ENCODE measurements around the gene DUS4L.

Gene DUS4L

GRCh38 chr7:107581387-107582013 is 17.7 kb downstream of the DUS4L start:
- Histone ChIP-seq H3K4me1 (ENCODE audit: control insufficient read depth, low read depth, low read length) (peaks cover 2% of the 10 kb centered on the region), H3K9me3 (ENCODE audit: control insufficient read depth, low read depth, low read length) (no peaks in the 10 kb centered on the region), H3K27me3 (ENCODE audit: control insufficient read depth, insufficient read depth, low read length) (peaks cover 6% of the 10 kb centered on the region), H3K27ac (ENCODE audit: low read length) (no peak overlapping the region), H3K36me3 (ENCODE audit: control insufficient read depth, low read depth, low read length) (peaks cover 8% of the 10 kb centered on the region), H3K9ac (ENCODE audit: low read length) (no peak overlapping the region), H3K4me3 (ENCODE audit: low read length) (no peak overlapping the region)

- Histone ChIP-seq H3K27ac (ENCODE audit: low read length) (no peak overlapping the region), H3K9me3 (ENCODE audit: control insufficient read depth, low read depth, low read length) (no peaks in the 10 kb centered on the region), H3K4me1 (ENCODE audit: control insufficient read depth, low read depth, low read length) (peaks cover 2% of the 10 kb centered on the region), H3K36me3 (ENCODE audit: control insufficient read depth, low read depth, low read length) (no peaks in the 10 kb centered on the region), H3K27me3 (ENCODE audit: control insufficient read depth, insufficient read depth, low read length) (peaks cover 6% of the 10 kb centered on the region), H3K4me3 (ENCODE audit: low read length) (no peak overlapping the region), H3K9ac (ENCODE audit: low read length) (no peak overlapping the region)
Observed at GRCh38 chr7:107582875-107583274, 19.1 kb downstream of the DUS4L start.

- no peak overlapping the region for H3K27ac ChIP-seq (ENCODE audit: low read length)
- peaks cover 6% of the 10 kb centered on the region for H3K27me3 ChIP-seq (ENCODE audit: control insufficient read depth, insufficient read depth, low read length)
- no peak overlapping the region for H3K4me3 ChIP-seq (ENCODE audit: low read length)
- no peaks in the 10 kb centered on the region for H3K36me3 ChIP-seq (ENCODE audit: control insufficient read depth, low read depth, low read length)
- peaks cover 2% of the 10 kb centered on the region for H3K4me1 ChIP-seq (ENCODE audit: control insufficient read depth, low read depth, low read length)
- no peaks in the 10 kb centered on the region for H3K9me3 ChIP-seq (ENCODE audit: control insufficient read depth, low read depth, low read length)
- no peak overlapping the region for H3K9ac ChIP-seq (ENCODE audit: low read length)
Observed at GRCh38 chr7:107584716-107585115, 20.9 kb downstream of the DUS4L start.

GRCh38 chr7:107588529-107589130 is 24.9 kb downstream of the DUS4L start:
- H3K4me1 ChIP-seq (ENCODE audit: control insufficient read depth, low read depth, low read length), result no peaks in the 10 kb centered on the region
- no peak overlapping the region for H3K4me3 ChIP-seq (ENCODE audit: low read length)
- no peaks in the 10 kb centered on the region for H3K9me3 ChIP-seq (ENCODE audit: control insufficient read depth, low read depth, low read length)
- no peaks in the 10 kb centered on the region for H3K27me3 ChIP-seq (ENCODE audit: control insufficient read depth, insufficient read depth, low read length)
- H3K27ac ChIP-seq (ENCODE audit: low read length), result no peak overlapping the region
- H3K36me3 ChIP-seq (ENCODE audit: control insufficient read depth, low read depth, low read length), result no peaks in the 10 kb centered on the region
- no peak overlapping the region for H3K9ac ChIP-seq (ENCODE audit: low read length)

DNA sequence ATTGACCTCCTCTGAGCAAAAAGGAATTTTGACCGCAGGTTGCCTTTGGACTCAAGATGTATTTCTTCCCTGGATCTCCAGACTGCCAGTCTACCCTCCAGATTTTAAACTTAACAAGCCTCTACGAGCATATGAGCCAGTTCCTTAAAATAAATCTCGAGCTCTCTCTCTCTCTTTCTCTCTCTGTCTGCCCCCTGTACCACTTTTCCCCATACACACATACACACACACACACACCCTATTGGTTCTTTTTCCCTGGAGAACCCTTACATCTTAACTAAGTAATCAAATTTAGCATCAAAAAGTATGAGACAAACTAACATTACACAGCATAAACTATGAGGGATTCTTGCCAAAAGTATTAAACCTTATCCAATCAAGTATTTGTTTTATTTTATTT is 27.6 kb downstream of the DUS4L start:
- no peak overlapping the region for H3K4me3 ChIP-seq (ENCODE audit: low read length)
- no peak overlapping the region for H3K27ac ChIP-seq (ENCODE audit: low read length)
- H3K9ac ChIP-seq (ENCODE audit: low read length), result no peak overlapping the region
- H3K9me3 ChIP-seq (ENCODE audit: control insufficient read depth, low read depth, low read length), result no peaks in the 10 kb centered on the region
- no peaks in the 10 kb centered on the region for H3K4me1 ChIP-seq (ENCODE audit: control insufficient read depth, low read depth, low read length)
- no peaks in the 10 kb centered on the region for H3K36me3 ChIP-seq (ENCODE audit: control insufficient read depth, low read depth, low read length)
- no peaks in the 10 kb centered on the region for H3K27me3 ChIP-seq (ENCODE audit: control insufficient read depth, insufficient read depth, low read length)

GRCh38 chr7:107592361-107593024 is 28.7 kb downstream of the DUS4L start:
- H3K4me3 ChIP-seq (ENCODE audit: low read length), result no peak overlapping the region
- H3K27me3 ChIP-seq (ENCODE audit: control insufficient read depth, insufficient read depth, low read length), result no peaks in the 10 kb centered on the region
- no peak overlapping the region for H3K27ac ChIP-seq (ENCODE audit: low read length)
- no peaks in the 10 kb centered on the region for H3K9me3 ChIP-seq (ENCODE audit: control insufficient read depth, low read depth, low read length)
- H3K9ac ChIP-seq (ENCODE audit: low read length), result no peak overlapping the region
- no peaks in the 10 kb centered on the region for H3K36me3 ChIP-seq (ENCODE audit: control insufficient read depth, low read depth, low read length)
- no peaks in the 10 kb centered on the region for H3K4me1 ChIP-seq (ENCODE audit: control insufficient read depth, low read depth, low read length)

DNA sequence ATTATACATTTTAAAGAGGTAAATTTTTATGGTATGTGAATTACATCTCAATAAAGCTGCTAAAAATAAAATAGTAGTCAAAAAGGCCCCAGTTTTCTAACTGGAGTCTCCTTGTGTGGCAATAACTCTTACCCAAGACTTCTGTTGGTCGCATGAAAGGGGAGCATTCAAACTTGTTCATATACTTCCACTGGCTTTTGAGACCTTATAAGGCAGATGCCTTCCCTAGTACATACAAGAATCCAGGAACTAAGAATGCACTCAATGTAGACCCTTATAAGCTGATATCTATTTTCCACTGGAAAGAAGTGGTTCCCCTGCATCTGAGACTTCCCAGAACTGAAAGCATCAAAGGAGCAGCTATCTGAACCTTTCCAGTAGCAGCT is 29.2 kb downstream of the DUS4L start:
- Histone ChIP-seq H3K4me3 (ENCODE audit: low read length) (no peak overlapping the region), H3K27me3 (ENCODE audit: control insufficient read depth, insufficient read depth, low read length) (no peaks in the 10 kb centered on the region), H3K4me1 (ENCODE audit: control insufficient read depth, low read depth, low read length) (no peaks in the 10 kb centered on the region), H3K36me3 (ENCODE audit: control insufficient read depth, low read depth, low read length) (no peaks in the 10 kb centered on the region), H3K9ac (ENCODE audit: low read length) (no peak overlapping the region), H3K9me3 (ENCODE audit: control insufficient read depth, low read depth, low read length) (no peaks in the 10 kb centered on the region), H3K27ac (ENCODE audit: low read length) (no peak overlapping the region)

GRCh38 chr7:107594961-107595737 is 31.4 kb downstream of the DUS4L start:
- Histone ChIP-seq H3K9ac (ENCODE audit: low read length) (no peak overlapping the region), H3K4me1 (ENCODE audit: control insufficient read depth, low read depth, low read length) (no peaks in the 10 kb centered on the region), H3K27me3 (ENCODE audit: control insufficient read depth, insufficient read depth, low read length) (no peaks in the 10 kb centered on the region), H3K9me3 (ENCODE audit: control insufficient read depth, low read depth, low read length) (no peaks in the 10 kb centered on the region), H3K36me3 (ENCODE audit: control insufficient read depth, low read depth, low read length) (no peaks in the 10 kb centered on the region), H3K4me3 (ENCODE audit: low read length) (no peak overlapping the region), H3K27ac (ENCODE audit: low read length) (no peak overlapping the region)

DNA sequence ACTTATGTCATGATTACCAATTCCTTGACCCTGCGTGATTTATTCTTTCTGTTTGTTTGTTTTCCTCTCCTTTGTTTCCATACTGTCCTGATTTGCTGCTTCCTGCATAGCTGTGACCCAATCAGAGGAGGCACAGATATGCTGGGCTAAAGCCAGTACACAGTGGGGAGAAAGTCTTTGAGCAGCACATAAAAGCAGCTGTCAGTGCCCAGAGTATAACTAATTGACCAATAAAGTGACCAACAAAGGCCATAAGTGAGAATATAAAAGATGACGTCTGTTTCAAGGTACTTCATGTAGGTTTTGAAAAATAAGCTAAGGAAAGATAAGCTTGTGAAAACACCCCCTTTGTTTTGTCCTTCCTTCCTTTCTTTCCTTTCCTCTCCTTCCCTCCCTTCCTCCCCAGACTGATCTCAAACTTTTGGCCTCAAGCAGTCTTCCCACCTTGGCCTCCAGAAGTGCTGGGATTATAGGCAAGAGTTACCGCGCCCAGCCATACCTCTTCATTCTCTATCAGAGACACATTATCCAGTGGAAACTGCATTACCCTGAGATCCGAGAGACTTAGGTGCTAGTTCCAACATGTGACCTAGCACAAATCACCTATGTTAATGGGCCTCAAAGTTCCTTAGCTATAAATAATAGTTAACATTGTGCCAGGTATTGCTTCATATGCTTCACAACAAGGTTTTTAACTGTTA is 33.3 kb downstream of the DUS4L start:
- no peak overlapping the region for H3K9ac ChIP-seq (ENCODE audit: low read length)
- H3K27me3 ChIP-seq (ENCODE audit: control insufficient read depth, insufficient read depth, low read length), result no peaks in the 10 kb centered on the region
- no peaks in the 10 kb centered on the region for H3K4me1 ChIP-seq (ENCODE audit: control insufficient read depth, low read depth, low read length)
- no peaks in the 10 kb centered on the region for H3K9me3 ChIP-seq (ENCODE audit: control insufficient read depth, low read depth, low read length)
- H3K36me3 ChIP-seq (ENCODE audit: control insufficient read depth, low read depth, low read length), result no peaks in the 10 kb centered on the region
- no peak overlapping the region for H3K27ac ChIP-seq (ENCODE audit: low read length)
- H3K4me3 ChIP-seq (ENCODE audit: low read length), result no peak overlapping the region

DNA sequence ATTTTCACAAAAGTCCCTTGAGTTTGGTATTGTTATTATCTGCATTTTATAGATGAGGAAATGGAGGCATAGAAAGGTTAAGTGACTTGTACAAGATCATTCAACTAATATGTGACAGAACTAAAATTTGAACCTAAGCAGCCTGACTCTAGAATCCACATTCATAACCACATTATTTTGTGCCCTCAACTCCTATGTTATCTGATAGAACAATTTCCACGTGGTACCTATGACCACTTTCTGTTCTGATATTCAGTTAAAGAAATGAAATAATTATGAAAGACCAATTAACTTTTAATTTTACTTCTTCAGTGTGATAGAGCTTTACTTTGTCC is 33.8 kb downstream of the DUS4L start:
- H3K36me3 ChIP-seq (ENCODE audit: control insufficient read depth, low read depth, low read length), result no peaks in the 10 kb centered on the region

GRCh38 chr7:107597953-107598352 is 34.2 kb downstream of the DUS4L start:
- no peaks in the 10 kb centered on the region for H3K9me3 ChIP-seq (ENCODE audit: control insufficient read depth, low read depth, low read length)
- no peak overlapping the region for H3K27ac ChIP-seq (ENCODE audit: low read length)
- no peak overlapping the region for H3K4me3 ChIP-seq (ENCODE audit: low read length)
- no peaks in the 10 kb centered on the region for H3K36me3 ChIP-seq (ENCODE audit: control insufficient read depth, low read depth, low read length)
- H3K27me3 ChIP-seq (ENCODE audit: control insufficient read depth, insufficient read depth, low read length), result no peaks in the 10 kb centered on the region
- H3K9ac ChIP-seq (ENCODE audit: low read length), result no peak overlapping the region
- H3K4me1 ChIP-seq (ENCODE audit: control insufficient read depth, low read depth, low read length), result no peaks in the 10 kb centered on the region

More for the DNA sequence above, 33.8 kb downstream of the DUS4L start:
- Histone ChIP-seq H3K27ac (ENCODE audit: low read length) (no peak overlapping the region), H3K4me3 (ENCODE audit: low read length) (no peak overlapping the region), H3K9ac (ENCODE audit: low read length) (no peak overlapping the region), H3K4me1 (ENCODE audit: control insufficient read depth, low read depth, low read length) (no peaks in the 10 kb centered on the region), H3K27me3 (ENCODE audit: control insufficient read depth, insufficient read depth, low read length) (no peaks in the 10 kb centered on the region), H3K9me3 (ENCODE audit: control insufficient read depth, low read depth, low read length) (no peaks in the 10 kb centered on the region)

Measured in iPS-18a (cell line).